ENCODE measurements around the gene EGR1. TPM values are rescaled to one million over a fixed set of nuclear protein-coding genes. Genes with fewer than 3 reads are reported as not detected.

EGR1 gene
- total and polyA plus RNA-seq, 2 of the 4 experiments (the other 2 are of a cell fraction): 2.9 to 104 TPM

DNA sequence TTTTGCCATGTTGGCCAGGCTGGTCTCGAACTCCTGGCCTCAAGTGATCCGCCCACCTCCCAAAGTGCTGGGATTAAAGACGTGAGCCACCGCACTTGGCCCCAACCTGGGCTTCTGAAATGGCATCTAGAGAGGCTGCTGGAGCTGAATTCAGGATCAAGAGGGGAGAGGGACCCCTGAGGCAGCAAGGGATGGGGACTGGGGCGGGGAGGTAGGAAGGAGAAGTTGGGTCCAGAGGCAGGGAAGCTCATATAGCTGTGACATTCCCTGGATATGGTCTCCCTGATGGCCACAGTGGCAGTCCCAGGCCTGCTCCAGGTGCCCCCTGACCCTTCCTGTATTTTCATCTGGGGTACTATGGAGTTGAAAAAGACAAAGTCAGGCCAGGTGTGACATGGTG lies 14.3 kb upstream of the EGR1 start:
- ChIA-PET POLR2A (ENCODE audit: unreplicated experiment) (interaction anchor here (0.7 kb wide), 1 partner anchor 14 kb away, joined by 6 read pairs; no protein-coding TSS in a partner anchor), CTCF (no interaction called here)
- Histone ChIP-seq H3K79me1 (ENCODE audit: low read depth in 1 of 2, low read length in 2 of 2) (no peaks in the 10 kb centered on the region), H2BK120ac (ENCODE audit: low read depth, low read length) (no peak overlapping the region), H3K27me3 (ENCODE audit: control insufficient read depth, insufficient read depth, low read length) (peaks cover 8% of the 10 kb centered on the region), H3K23ac (ENCODE audit: low read depth, low read length) (no peak overlapping the region), H2BK20ac (ENCODE audit: low read depth, low read length) (no peak overlapping the region), H2AFZ (replicated peaks; ENCODE audit: low read length, poor library complexity) (no peak overlapping the region), H2BK15ac (ENCODE audit: low read depth, low read length) (no peak overlapping the region), H3K14ac (replicated peaks; ENCODE audit: low read depth, low read length) (no peak overlapping the region), H3K9me3 (ENCODE audit: control insufficient read depth, insufficient read depth, low read length) (no peaks in the 10 kb centered on the region), H2AK9ac (replicated peaks; ENCODE audit: low read depth, low read length, poor library complexity) (no peak overlapping the region), H3K18ac (ENCODE audit: low read depth, low read length) (no peak overlapping the region), H2AK5ac (ENCODE audit: low read depth, low read length) (no peak overlapping the region), H4K5ac (ENCODE audit: low read depth, low read length) (no peak overlapping the region), H4K20me1 (ENCODE audit: insufficient read depth, low read length) (no peaks in the 10 kb centered on the region), H3K36me3 (ENCODE audit: control insufficient read depth, insufficient read depth, low read length) (no peaks in the 10 kb centered on the region), H3K4me1 (ENCODE audit: control insufficient read depth, insufficient read depth, low read length) (no peaks in the 10 kb centered on the region; the same call in 1 of the 2 replicates), H3K4me2 (ENCODE audit: low read depth, low read length) (no peak overlapping the region), H3K9ac (ENCODE audit: low read depth, low read length) (no peak overlapping the region), H2BK5ac (ENCODE audit: low read depth, low read length, poor library complexity, severe bottlenecking) (no peak overlapping the region), H3K27ac (ENCODE audit: insufficient read depth, low read length) (no peak overlapping the region), H3K56ac (ENCODE audit: extremely low read depth, insufficient read depth, low read length) (no peak overlapping the region), H4K8ac (ENCODE audit: low read depth in 2 of 2, low read length in 2 of 2) (no peak overlapping the region), H4K91ac (ENCODE audit: insufficient read depth, low read depth, low read length) (no peak overlapping the region), H3K4me3 (ENCODE audit: insufficient read depth, low read depth, low read length) (no peak overlapping the region), H3K9me1 (ENCODE audit: insufficient read depth, low read length) (no peaks in the 10 kb centered on the region), H3K4ac (ENCODE audit: low read depth, low read length) (no peak overlapping the region)
- WGBS, 2 experiments (ENCODE audit: extremely low coverage in 2 of 2, insufficient read length in 1 of 2): 86% methylated on average over 5 of the region's 5 CpGs; no CpG with 5 or more reads in 1 of the 2 experiments
- TF ChIP-seq POLR2A (IDR thresholded peaks at IDR 0.05; ENCODE audit: low read depth, low read length) (no peak), RCOR1 (IDR thresholded peaks at IDR 0.05; ENCODE audit: insufficient replicate concordance, low read length) (no peak), MAZ (IDR thresholded peaks at IDR 0.05; ENCODE audit: borderline replicate concordance, low read depth, low read length) (no peak), MAFK (IDR thresholded peaks at IDR 0.05; ENCODE audit: low read depth, low read length) (no peak), SMC3 (IDR thresholded peaks at IDR 0.05; ENCODE audit: low read depth, low read length) (no peak), RAD21 (IDR thresholded peaks at IDR 0.05; ENCODE audit: low read length) (no peak), FOS (IDR thresholded peaks at IDR 0.05; ENCODE audit: low read depth, low read length) (no peak), RFX5 (IDR thresholded peaks at IDR 0.05; ENCODE audit: low read depth, low read length) (no peak), BHLHE40 (IDR thresholded peaks at IDR 0.05; ENCODE audit: low read depth, low read length) (no peak), NFE2L2 (IDR thresholded peaks at IDR 0.05; ENCODE audit: low read depth, low read length) (no peak), MXI1 (IDR thresholded peaks at IDR 0.05; ENCODE audit: borderline replicate concordance, low read depth, low read length) (no peak), CEBPB (IDR thresholded peaks at IDR 0.05; ENCODE audit: low read depth, low read length) (no peak)
- no TSS peak for BruUV-seq (replicated peaks)
- DNase-seq: no peak
- in situ Hi-C loops (cut with MboI; ENCODE audit: low sequenced_read_pairs) (no loop called here), intact Hi-C loops (cut with micrococcal nuclease) (loop anchor here (1.0 kb wide), 3 partner anchors 13 to 97 kb away; no protein-coding TSS in a partner anchor), dilution Hi-C loops (cut with HindIII; ENCODE audit: low sequenced_read_pairs, unreplicated experiment) (no loop called here)
- ATAC-seq (ENCODE audit: low read depth): no peak

Measured in IMR-90 (cell line).